ENCODE data around the gene LCP1.
A peak's percentile ranks its signal among the peaks of the same experiment; 100 is the strongest.

Gene LCP1

DNA sequence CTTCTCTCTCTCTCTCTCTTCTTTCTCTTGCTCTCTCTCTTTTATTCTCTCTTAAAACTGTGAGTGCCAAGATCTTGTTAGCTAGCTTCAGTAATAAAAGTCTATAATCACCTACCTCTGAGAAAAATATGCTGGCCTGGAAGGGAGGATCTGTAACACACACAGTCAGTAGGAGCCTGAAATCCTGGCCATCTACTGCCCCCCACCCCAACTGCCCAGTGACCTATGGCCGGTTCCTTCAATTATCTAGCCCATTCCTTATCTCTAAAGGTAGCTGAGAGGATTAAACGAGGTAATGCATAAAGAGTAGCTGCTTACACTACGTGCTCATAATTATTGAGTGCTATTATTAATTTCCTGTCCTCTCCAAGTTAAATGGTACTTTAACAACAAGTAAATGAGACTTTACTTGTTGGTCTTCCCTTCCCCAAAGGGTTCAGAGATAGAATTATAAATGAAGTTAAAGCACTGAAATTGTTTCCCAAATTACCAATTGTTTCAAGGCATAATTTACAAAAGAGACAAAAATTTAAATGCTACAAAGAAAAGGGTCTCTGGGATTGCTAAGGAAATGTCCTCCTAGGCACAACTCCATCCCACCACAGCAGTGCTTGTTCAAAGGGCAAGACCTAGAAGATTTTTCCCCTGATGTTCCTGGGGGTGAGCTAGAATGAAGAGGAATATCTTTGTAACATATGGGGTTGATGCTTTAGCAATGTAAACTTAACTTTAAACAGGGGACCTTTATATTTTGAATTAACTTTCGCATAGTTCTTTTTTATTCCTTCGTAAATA, 1.8 kb downstream of the LCP1 start:
- peak overlapping the region; percentile 66 for H3K4me3 ChIP-seq (replicated peaks; ENCODE audit: low read depth, low read length)
- no peak for DNase-seq (ENCODE audit: extremely low read depth, insufficient read length)

DNA sequence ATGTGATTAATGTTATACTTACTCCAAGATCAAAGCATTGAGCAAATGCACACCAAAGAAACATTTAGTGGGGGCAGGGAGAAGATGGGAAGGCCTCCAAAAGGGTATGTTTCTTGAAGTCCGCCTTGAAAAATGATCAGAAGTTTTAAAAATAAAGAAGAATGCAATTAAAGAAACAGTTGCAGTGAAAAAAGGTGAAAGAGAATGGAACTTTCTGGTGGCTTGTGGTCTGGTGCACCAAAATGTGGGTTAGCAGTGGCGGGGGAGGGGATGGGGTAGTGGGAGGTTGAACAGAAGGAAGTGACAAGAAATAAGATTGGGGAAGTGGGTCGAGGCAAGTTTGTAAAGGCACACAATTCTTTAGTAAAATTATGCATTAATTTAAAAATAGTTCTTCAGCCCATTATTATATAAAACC, 2.5 kb downstream of the LCP1 start:
- DNase-seq (ENCODE audit: extremely low read depth, insufficient read length) = peak; percentile 49
- H3K4me3 ChIP-seq (replicated peaks; ENCODE audit: low read depth, low read length) = peak overlapping the region; percentile 66

More for the DNA sequence above, 1.8 kb downstream of the LCP1 start:
- Histone ChIP-seq H3K36me3 (ENCODE audit: control insufficient read depth, insufficient read depth, low read length) (no peaks in the 10 kb centered on the region; the same call in 1 of the 2 replicates), H3K27me3 (replicated peaks; ENCODE audit: control insufficient read depth, insufficient read depth, low read length) (no peaks in the 10 kb centered on the region)
- TF ChIP-seq, protein P1, sequence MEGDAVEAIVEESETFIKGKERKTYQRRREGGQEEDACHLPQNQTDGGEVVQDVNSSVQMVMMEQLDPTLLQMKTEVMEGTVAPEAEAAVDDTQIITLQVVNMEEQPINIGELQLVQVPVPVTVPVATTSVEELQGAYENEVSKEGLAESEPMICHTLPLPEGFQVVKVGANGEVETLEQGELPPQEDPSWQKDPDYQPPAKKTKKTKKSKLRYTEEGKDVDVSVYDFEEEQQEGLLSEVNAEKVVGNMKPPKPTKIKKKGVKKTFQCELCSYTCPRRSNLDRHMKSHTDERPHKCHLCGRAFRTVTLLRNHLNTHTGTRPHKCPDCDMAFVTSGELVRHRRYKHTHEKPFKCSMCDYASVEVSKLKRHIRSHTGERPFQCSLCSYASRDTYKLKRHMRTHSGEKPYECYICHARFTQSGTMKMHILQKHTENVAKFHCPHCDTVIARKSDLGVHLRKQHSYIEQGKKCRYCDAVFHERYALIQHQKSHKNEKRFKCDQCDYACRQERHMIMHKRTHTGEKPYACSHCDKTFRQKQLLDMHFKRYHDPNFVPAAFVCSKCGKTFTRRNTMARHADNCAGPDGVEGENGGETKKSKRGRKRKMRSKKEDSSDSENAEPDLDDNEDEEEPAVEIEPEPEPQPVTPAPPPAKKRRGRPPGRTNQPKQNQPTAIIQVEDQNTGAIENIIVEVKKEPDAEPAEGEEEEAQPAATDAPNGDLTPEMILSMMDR (IDR thresholded peaks at IDR 0.05; ENCODE audit: insufficient read depth, low read length, poor library complexity, severe bottlenecking) = no peak

DNA sequence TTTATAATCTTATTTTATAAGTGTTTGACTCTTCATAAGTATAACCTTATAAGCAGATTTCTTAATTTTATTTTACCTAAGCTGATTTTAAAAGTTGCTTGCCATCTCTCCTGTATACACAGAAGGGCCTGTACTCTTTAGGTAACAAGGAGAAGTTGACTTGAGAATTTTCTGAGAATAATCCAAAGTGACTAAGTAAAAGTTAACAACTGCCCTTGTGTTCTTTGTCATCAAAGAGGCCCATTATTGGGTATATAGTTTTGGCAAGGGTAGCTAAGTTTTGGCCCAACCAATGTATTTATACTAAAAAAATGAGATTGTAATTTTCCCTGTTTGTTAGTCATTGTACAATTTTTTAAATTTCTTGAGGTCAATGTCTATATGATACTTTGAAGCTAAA, 3.2 kb downstream of the LCP1 start:
- peak overlapping the region; percentile 66 for H3K4me3 ChIP-seq (replicated peaks; ENCODE audit: low read depth, low read length)
- H3K36me3 ChIP-seq (ENCODE audit: control insufficient read depth, insufficient read depth, low read length) = no peaks in the 10 kb centered on the region; the same call in 1 of the 2 replicates
- TF ChIP-seq, protein P1 (IDR thresholded peaks at IDR 0.05; ENCODE audit: insufficient read depth, low read length, poor library complexity, severe bottlenecking) = no peak
- DNase-seq (ENCODE audit: extremely low read depth, insufficient read length) = no peak
- no peaks in the 10 kb centered on the region for H3K27me3 ChIP-seq (replicated peaks; ENCODE audit: control insufficient read depth, insufficient read depth, low read length)

More for the DNA sequence above, 2.5 kb downstream of the LCP1 start:
- TF ChIP-seq, protein P1 (IDR thresholded peaks at IDR 0.05; ENCODE audit: insufficient read depth, low read length, poor library complexity, severe bottlenecking) = no peak
- H3K27me3 ChIP-seq (replicated peaks; ENCODE audit: control insufficient read depth, insufficient read depth, low read length) = no peaks in the 10 kb centered on the region
- H3K36me3 ChIP-seq (ENCODE audit: control insufficient read depth, insufficient read depth, low read length) = no peaks in the 10 kb centered on the region; the same call in 1 of the 2 replicates

DNA sequence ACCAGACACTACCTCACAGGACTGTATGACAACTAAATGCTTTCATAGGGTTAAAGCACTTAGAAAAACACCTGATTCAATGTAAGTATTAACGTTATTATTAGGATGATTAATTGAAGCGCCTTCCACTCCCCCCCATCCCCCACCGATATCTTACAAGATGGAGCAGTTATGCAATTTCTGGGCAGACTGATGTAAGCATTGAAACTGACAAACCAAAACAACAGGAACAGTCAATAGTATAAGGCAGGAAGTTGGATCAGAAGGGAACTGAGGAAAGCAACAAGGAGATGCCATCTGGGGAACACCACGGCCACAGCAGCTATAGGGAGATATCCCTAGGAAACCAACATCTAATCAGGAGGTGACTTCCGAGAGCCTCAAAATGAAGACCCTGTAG, 3.8 kb downstream of the LCP1 start:
- no peak for DNase-seq (ENCODE audit: extremely low read depth, insufficient read length)
- H3K36me3 ChIP-seq (ENCODE audit: control insufficient read depth, insufficient read depth, low read length) = no peaks in the 10 kb centered on the region; the same call in 1 of the 2 replicates
- peak overlapping the region; percentile 66 for H3K4me3 ChIP-seq (replicated peaks; ENCODE audit: low read depth, low read length)
- H3K27me3 ChIP-seq (replicated peaks; ENCODE audit: control insufficient read depth, insufficient read depth, low read length) = no peaks in the 10 kb centered on the region
- TF ChIP-seq, protein P1 (IDR thresholded peaks at IDR 0.05; ENCODE audit: insufficient read depth, low read length, poor library complexity, severe bottlenecking) = no peak

DNA sequence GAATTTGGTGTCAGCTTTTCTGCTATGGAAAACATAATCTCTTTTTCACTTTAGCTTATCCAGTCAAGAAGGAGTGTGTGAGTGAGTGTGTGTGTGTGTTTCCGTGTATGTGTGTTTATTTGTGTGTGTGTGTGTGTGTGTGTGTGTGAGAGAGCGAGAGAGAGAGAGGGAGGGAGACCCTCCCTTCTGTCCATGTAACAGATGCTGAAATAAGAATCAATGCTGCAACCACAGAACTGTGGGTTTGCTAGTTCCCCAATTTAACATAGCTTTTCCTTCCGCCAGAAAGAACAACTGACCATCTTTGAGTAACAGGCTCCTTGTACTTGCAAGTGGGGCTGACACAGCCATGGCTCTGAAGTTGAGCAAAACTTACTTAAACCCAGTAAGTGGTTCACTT, 5.2 kb downstream of the LCP1 start:
- TF ChIP-seq, protein P1 (IDR thresholded peaks at IDR 0.05; ENCODE audit: insufficient read depth, low read length, poor library complexity, severe bottlenecking) = no peak
- Histone ChIP-seq H3K27me3 (replicated peaks; ENCODE audit: control insufficient read depth, insufficient read depth, low read length) (no peaks in the 10 kb centered on the region), H3K4me3 (replicated peaks; ENCODE audit: low read depth, low read length) (peak overlapping the region; percentile 66), H3K36me3 (ENCODE audit: control insufficient read depth, insufficient read depth, low read length) (peaks cover 2% of the 10 kb centered on the region; the same call in 1 of the 2 replicates)
- DNase-seq (ENCODE audit: extremely low read depth, insufficient read length) = no peak

All from GM06990 (cell line).